ENCODE data around the gene BCL2.
A peak's percentile ranks its signal among the peaks of the same experiment; 100 is the strongest.

Gene BCL2

DNA sequence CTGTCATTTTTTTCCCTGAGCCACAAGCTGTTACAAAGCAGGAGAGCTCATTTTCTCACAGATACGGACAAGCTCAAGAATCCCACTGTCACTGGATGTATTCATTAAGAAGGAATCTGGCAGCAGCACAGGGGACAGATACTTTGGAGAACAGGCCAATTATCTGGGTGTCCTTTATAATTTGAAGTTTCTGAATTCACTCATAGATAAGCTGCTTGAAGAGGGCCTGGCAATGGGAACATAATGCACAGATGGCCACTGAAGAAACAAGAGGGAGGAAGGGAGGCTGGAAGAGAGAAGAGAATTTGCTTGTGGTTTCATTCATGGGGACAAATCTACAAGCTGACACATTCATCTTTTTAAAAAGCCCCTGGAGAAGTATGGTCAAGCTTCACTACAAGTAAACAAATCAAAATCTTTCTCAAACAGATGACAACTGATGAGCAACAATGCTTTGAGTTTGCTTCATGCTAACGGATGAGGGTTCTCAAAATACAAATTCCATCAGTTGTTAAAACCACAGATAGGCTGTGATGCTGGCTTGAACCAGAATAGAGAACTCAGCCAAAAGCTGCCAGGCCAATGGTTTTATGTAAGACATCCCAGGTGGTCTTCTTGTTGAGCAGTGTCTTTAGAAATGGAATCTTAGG lies 11.9 kb downstream of the BCL2 start:
- no peak for DNase-seq

DNA sequence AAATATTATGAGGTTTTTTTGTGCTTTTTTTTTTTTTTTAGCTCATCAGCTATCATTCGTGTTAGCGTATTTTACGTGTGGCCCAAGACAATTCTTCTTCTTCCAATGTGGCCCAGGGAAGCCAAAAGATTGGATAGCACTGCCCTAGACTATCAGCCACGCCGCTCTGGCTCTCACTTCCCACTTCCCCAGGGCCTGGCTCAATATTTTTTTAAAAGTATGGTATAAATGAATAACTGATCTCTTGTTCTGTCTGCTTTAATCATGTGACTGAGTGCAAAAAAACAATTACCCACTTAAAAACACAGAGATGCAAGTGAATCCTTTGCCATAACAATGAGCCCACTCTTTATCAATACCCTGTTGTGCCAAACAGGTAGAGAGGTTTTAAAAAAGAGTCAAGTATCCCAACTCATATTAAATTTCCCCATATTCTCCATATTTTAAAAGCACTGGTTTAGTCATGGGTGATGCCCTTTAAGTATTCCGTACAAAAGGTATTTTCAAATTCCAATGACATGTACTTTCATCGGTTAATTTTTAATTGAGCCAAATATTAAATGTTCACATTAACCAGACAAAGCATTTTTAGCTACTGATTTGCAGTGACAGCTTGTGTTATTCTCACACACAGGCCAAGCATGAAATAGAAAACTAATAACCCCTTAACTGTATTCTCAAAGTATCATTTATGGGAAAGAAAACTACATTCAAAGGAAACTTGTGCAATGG lies 12.6 kb downstream of the BCL2 start:
- DNase-seq = no peak

DNA sequence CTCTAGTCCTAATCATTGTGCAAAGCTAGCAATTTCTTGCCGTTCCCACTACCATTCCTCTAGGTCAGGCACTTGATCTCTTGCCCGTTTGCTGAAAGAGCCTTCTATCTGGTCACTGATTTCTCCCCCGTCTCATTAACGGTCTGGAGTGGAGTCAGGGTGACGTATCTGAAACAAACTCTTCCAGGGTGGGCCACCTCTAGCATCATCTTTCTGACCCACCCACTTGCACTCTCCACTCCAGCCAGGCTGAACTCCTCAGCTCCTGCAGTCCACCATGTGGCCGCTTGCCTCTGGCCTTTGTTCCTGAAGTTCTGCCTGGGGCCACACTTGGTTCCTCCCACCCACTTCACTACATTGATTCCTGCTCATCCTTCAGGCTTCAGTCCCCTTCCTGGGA lies 13.3 kb downstream of the BCL2 start:
- DNase-seq = no peak

DNA sequence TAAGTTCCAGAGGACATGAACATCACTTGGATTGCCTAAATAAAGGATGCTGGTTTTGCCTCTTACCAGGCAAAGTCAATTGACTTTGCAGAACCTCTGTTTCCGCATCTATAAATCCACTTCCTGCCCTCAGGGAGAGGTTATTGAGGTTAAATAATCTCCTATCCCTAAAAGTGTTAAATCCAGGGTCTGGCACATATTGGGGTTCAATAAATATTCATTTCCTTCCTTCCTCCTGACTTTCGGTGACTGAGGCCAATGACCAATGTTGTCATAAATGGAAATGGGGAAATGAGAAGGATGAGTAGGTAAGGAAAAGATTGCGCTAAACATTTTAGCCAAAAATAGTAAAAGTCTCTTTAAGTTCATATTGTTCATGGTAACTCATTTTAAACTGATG lies 16.0 kb downstream of the BCL2 start:
- no peak for DNase-seq

DNA sequence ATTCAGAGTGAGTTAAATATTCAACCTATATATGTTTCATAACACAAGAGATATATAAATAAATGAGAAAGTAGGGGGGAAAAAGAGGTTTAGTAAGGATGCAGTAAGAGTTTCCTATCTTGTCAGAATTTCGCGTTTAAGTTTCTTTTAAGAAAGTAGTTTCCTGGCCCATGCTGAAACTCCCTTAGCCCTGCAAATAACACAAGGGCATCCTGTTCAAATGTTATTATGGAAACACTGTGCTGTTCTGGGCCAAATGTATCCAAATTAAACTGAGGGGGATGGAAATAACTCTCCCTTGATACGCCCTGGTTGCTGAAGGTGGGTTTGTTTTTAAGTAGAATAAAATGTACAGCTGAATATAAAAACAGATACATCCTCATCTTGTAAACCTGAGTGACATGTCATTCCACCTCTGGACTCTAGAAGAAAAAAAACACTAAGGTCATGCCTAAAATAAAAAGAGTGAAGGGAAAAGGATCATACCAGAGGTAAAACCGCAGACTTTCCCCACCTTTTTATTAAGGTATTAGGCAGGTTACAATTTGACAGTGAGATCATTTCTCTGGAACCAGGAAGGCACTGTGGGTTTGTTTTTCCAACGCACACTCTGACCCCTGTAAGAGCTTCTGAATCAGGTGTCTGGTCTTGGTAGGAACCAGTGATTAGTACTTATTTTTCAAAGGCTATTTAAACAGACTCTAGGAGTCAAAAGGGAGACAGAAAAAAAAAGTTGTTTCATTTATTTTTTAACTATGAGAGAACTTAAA lies 16.7 kb downstream of the BCL2 start:
- DNase-seq = no peak

DNA sequence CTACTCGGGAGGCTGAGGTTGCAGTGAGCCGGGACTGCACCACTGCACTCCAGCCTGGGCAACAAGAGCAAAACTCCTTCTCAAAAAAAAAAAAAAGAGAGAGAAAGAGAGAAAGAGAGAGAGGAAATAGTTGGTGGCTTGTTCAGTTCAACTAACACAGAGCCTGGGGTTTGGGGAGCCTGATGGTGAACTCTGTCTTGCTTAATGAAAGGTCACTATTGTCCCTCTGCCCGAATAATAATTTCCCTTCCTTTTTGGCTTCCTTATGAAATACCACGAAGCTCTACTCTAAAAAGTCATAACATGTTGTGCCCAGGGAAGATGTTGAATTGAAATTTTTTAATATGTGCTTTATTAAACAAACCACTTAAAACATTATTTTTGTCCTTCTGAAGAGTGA lies 17.3 kb downstream of the BCL2 start:
- no peak for DNase-seq

DNA sequence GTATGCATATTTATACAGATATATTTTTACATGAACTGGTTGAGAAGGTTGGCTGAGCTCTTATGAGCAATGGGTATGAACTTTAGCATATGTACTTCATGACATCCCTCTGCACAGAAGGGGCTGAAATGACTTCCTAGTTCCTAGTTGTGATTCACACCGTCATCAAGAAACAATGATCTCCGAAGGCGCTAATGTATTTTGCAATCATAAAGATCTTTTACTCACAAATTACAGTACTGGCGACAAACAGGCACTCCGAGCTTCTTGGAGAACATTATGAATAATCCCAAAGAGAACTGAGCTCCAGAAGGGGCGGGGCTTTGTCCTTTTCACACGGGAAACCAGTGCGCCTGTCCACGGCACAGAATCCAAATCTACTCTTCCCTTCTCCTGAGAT lies 18.1 kb downstream of the BCL2 start:
- no peak for DNase-seq

DNA sequence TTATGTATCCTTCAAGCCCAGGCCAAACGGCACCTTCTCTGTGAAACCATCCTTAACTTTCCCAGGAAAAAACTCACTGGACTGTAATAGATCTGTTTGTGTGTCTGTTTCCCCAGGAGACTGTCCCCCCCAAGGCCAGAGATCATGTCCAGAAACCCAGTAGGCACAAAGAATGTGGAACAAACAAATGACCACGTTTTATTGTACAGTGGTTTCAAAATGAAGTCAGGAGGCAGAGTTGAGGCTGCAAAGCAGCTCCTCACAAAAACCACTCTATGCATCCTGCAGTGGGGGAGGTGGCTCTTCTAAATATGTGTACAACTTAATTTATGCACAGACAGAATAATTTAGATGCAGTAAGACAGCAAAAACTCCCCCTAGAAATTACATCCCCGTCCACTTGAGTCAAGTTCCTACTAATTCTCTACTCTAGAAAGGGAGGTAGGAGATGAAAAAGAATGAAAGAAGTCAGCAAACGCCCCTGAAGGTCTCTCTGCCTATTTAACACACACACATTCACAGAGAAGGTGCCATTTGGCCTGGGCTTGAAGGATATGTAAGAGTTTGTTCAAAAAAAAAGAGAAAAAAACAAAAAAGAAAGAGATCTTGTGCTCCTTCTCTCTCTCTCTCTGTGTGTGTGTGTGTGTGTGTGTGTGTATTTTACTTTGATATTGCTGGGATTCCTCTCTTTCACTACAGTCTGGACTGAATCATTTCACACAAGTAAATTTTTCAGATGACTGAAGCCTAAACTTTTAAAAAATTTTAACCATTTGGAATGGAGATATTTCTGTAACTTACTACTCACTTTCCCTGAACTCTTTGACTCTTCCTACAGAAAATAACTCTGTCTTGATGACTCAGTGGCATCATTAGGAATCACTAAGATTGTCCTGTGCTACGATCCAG lies 19.5 kb downstream of the BCL2 start:
- no peak for DNase-seq

DNA sequence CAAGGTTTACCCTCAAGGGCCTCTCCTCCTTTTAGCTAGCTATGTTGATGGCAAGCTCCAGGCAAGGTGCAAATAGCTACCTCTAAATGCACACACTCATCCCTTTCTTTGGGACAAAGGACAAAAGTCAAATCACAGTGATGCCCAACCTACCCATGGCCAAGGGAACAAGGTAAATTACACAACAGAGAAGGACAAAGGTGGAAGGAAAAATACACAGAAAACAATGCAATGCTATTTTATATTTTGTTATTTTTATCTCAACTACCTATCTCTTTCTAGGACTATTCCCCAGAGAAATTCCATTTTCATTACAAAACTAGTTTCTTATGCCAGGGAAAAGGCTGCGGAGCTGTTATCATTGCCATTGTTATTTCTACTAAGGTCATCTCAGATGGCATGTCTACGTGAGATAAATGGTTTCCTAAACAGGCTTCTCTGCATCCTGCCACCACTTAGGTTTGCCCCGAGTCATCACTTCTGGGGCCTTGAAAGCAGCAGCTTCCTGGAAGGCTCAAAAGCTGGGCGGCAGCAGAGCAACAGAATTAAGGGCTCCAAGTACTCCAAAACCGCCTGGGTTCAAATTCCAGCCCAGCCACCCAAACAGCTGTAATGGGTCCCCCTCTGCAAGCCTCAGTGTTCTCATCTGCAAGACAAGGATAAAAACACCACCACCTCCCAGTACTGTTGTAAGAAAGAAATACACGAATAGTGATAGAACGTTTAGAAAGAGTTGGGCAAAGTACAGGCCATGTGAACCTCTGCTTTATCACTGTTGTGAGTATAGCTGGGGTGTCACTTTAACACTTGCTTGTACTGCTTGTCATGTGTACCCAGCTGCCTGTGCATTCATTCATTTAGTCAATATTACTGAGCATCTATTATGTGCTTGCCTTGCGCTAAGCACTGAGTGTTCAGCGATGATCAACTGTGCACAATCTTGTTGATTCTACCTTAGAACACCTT lies 20.9 kb downstream of the BCL2 start:
- DNase-seq = peak in 1 of 4 experiments; percentile 28

DNA sequence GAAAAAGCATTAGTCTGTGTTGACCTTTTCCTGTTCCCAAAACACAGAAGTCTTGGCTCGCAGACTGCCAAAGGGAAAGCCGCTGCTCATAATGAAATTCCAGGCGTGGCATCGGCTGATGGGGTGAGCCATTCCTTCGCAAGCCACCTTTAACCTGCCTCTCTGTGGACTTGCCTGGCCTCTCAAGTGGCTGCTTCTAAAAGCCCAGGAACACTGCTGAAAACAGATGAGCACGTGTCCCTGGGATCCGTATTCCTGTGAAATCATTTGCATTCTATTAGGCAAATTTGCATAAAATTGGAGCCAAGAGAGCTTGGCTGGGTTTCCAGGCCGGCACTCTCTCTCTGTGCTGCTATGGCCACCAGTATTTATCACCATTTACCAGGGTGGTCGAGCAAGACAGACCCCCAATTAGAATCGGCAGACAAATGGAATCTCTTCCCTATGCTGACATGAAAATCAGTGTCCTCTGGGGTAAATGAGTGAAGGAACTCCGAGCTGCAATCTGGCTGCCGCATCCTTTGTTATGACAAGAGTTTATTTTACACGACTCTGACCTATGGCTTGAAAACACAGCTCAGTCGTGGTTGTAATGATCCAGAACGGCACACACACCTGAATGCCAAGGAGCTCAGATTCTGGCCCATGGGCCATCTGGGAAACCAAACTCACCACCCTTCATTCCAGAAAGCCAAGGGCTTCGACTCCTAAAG lies 21.7 kb downstream of the BCL2 start:
- no peak for DNase-seq

DNA sequence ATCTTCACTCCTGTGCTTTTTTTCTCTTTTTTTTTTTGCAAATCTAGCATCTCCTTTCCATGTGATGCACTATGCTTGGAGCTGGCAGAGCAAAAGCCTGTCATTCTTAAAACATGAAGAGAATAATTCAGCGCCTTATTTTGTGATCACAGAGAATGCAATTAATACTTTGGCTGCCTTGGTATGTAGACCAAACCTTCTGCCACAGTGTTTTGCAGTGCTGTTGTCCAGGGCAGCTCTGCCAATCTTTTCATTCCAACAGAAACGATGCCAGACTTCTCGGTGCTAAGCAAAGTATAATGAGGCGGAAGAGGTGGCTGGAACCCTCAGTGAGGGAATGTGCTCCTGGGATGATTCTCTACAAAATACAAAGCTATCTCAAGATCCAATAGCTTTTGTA lies 25.6 kb downstream of the BCL2 start:
- no peak for DNase-seq

DNA sequence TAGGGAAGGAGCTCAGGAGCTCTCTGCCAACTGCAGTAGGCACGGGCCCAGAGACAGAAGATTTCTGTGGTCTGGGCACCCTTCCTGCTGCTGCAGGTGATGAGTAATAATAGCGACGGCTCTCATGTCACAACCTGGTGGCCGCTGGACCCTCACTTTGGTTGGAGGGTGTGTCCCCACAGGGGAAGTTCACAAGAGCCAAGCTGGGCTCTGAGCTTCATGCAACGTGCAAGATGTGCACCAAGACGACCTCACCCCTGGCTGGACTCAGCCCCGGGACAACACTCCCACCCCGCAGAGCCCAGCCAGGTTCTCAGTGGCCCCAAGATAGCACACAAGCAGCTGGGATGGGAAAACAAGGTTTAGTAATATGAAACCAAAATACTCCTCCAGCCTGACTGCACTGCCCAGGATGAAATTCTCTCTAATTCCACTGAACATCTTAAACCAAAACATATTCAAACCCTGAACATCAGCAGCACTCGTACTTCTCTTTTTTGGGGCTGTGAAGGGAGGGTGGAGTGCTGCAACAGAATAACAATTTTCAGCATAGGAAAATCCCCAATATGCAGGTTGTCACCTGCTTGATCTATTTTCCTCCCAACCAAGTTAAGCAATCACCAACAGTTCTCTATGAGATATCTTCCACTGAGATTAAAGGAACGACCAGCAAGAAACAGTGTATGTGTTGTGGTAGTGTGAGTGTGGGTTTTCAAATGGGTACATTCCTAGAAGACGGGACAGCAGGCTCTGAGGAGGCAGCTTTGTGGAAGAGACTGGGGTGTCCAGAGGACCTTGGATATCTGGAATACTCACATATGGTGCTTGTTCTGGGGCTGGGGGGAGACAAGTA lies 26.5 kb downstream of the BCL2 start:
- DNase-seq = no peak

DNA sequence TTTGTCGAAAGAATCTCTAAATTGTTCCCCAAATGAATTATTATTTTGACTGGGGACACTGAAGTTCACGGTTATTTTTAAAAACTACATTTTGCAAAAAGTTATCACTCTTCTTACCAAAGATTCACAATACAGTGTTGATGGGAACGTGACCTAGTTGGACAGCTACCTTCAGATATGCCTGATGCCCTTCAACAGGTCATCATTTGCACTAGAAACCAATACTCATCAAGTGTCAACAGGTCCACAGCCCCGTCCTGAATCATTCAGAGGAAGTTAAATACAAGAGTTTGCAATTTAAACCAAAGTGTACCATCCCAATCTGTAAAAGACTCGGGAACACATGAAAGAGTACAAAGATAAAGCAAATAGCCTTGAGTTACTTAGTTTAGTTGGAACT lies 28.3 kb downstream of the BCL2 start:
- DNase-seq = no peak

DNA sequence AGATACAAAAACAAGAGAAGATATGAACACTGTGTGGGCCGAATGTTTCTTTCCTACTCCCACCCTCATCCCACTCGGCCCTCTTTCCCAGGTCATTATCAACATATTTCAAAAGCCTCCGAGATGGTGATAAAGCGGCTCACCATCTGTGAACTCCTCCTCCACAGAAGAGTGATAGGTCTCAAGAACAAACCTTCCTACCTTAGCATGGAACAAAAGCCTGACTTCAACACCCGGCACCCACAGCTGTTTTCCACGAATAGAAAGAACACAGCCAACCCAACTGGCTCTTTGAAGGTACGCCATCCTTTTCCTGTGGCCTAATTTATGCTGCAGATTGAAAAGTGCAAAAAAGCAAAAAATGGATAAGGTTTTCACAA lies 28.8 kb downstream of the BCL2 start:
- DNase-seq = no peak

DNA sequence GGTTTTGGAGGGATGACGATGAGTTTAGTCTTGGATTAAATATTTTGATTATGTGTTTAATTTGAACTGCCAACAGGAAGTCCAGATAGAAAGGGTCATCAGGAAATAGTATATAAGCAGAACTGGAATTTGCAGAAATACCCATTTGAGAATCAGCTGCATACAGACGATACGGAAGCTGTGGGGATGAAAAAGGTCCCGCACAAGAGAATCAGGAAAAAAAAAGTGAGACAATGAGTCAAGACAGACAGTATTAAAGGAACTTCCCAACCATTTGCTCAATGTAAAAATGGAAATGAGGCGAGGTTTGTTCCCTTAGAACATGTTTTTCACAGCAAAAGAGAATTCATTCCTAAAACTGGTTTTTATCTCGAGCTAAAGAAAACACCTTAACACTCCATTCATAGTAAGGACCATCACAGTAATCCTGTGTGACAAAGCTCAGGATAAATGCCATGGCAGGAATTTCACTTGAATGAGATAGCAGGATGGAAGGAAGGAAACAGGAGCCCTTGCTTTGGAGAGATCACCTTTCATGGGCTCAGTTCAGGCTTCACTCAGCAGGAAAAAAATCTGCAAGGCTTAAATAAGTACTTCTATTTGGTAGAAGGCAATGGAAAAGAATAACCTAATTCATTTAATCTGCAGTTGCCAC lies 29.3 kb downstream of the BCL2 start:
- no peak for DNase-seq

DNA sequence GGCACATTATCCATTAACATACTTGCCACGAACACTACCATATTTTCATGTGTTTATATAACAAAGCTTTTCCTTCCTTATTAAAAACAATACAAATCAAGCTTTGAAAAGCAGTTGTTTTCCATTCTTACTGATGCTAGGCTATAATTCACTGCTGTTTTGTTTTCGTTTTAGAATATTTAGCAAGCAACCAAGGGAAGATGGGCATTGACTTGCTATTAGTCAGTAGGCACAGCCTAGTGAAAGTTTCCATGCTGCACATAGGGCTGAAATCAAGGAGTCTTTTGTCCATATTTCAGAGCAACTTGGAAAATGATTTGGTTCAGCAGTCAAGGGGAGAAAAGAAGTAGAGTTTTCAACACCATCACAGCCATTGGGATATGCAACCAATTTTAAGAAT lies 31.3 kb downstream of the BCL2 start:
- no peak for DNase-seq

DNA sequence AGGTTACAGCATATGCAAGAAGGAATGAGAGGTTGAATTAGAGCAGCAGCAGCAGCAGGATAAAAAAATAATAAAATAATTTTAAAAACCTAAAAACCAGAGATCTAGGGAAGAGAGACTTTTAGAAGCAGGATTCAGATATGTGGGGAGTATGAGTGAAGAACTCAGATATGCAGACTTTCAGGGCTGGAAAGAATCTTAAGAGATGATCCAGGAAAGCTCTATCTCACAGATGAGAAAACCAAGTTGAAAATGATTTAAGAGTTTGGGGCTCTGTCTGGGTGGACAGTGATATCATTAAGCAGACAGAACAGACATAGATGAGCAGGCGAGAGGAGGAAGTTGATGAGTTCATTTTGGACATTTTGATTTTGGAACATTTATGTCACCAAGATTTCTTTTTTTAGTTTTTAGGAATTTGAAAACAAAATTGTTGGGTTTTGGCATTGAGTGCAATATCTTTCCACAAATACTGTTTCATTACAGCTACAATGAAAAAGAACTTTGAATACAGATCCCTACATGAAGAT lies 31.8 kb downstream of the BCL2 start:
- DNase-seq = no peak

DNA sequence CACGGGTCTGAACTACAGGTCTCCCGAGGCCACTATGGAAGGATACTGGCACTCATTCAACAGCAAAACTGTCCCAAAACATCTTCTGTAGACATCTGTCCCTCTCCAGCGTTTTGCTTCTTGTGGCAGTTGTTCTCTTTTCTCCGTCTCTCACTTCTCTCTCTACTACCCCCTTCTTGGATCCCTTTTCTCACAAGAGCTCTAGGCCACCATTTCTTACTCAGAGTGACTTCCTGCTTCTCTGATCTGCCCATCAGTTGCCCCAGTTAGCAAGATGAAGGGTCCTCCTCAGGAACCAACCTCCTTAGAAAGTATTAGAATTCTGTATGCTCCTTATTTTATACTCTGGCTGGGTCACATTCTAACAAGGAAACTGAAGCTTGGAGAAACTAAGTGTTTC lies 32.6 kb downstream of the BCL2 start:
- DNase-seq = no peak
